WTC11 (cell line): Measurements from ENCODE around the gene ARHGEF12. TPM values are rescaled to one million over a fixed set of nuclear protein-coding genes. Genes with fewer than 3 reads are reported as not detected.

Experiments used
- ATAC-seq: fragments of 200-7000 bp; cut with Tn5 transposase; 2 replicates; pipeline ENCODE4 v1.10.0; 2021; ENCODE audit warnings: mild to moderate bottlenecking, moderate library complexity
- CTCF ChIA-PET: fragments of 300-600 bp; sonication (Branson Sonifier 250); formaldehyde crosslinking; loops from one replicate; lab custom pipeline; 2021; ENCODE audit warnings: antibody characterized with exemption; lab: Charles Lee
- POLR2A ChIA-PET: fragments of 350-600 bp; sonication (Branson Sonifier 250); formaldehyde crosslinking; loops from one replicate; lab custom pipeline; 2021; ENCODE audit warnings: antibody characterized with exemption; lab: Charles Lee
- DNase-seq: peaks from one replicate; pipeline ENCODE4 v3.0.0; 2021; ENCODE audit warnings: low spot score
- H3K27ac Mint-ChIP-seq: 2 replicates; pipeline ENCODE4 v1.8.0; 2021; ENCODE audit warnings: mixed read lengths
- H3K27me3 Mint-ChIP-seq: 2 replicates; pipeline ENCODE4 v1.8.0; 2021; ENCODE audit warnings: low read depth, mild to moderate bottlenecking, moderate library complexity, mixed read lengths
- H3K36me3 Mint-ChIP-seq: 2 replicates; pipeline ENCODE4 v1.8.0; 2021; ENCODE audit warnings: mixed read lengths
- H3K4me1 Mint-ChIP-seq: 2 replicates; pipeline ENCODE4 v1.8.0; 2022; ENCODE audit warnings: mixed read lengths
- H3K4me3 Mint-ChIP-seq: 2 replicates; pipeline ENCODE4 v1.8.0; 2021; ENCODE audit warnings: mild to moderate bottlenecking, moderate library complexity, mixed read lengths
- H3K9me3 Mint-ChIP-seq: 2 replicates; pipeline ENCODE4 v1.8.0; 2021; ENCODE audit warnings: mixed read lengths
- CBFB ChIP-seq: sonication (generic); formaldehyde crosslinking; IDR thresholded peaks from 2 replicates; pipeline ENCODE4 v1.8.1; 2022; ENCODE audit warnings: mild to moderate bottlenecking, low read depth, missing genetic modification reagents
- CREM ChIP-seq: sonication (generic); formaldehyde crosslinking; IDR thresholded peaks from 2 replicates; pipeline ENCODE4 v1.8.1; 2022; ENCODE audit warnings: mild to moderate bottlenecking, missing genetic modification reagents, moderate library complexity
- E2F5 ChIP-seq: sonication (generic); formaldehyde crosslinking; IDR thresholded peaks from 2 replicates; pipeline ENCODE4 v1.8.1; 2022; ENCODE audit warnings: mild to moderate bottlenecking, moderate library complexity, missing genetic modification reagents
- ERG ChIP-seq: fragments of 250-450 bp; sonication (Bioruptor Pico); IDR thresholded peaks from 2 replicates; pipeline ENCODE4 v1.8.0; 2021; ENCODE audit warnings: mild to moderate bottlenecking
- FOXP4 ChIP-seq: sonication (generic); formaldehyde crosslinking; IDR thresholded peaks from 2 replicates; pipeline ENCODE4 v1.8.0; 2022; ENCODE audit warnings: mild to moderate bottlenecking, missing genetic modification reagents
- GRHL2 ChIP-seq: fragments of 250-450 bp; sonication (Bioruptor Pico); IDR thresholded peaks from 2 replicates; pipeline ENCODE4 v1.8.0; 2022; ENCODE audit warnings: mild to moderate bottlenecking, moderate library complexity; ENCODE audit not compliant: insufficient replicate concordance, severe bottlenecking
- KAT7 ChIP-seq: sonication (generic); formaldehyde crosslinking; IDR thresholded peaks from 2 replicates; pipeline ENCODE4 v1.8.1; 2023; ENCODE audit warnings: missing genetic modification reagents, mild to moderate bottlenecking, borderline replicate concordance
- MXD4 ChIP-seq: fragments of 250-450 bp; sonication (Bioruptor Pico); IDR thresholded peaks from 2 replicates; pipeline ENCODE4 v1.8.0; 2021; ENCODE audit warnings: mild to moderate bottlenecking, moderate library complexity, borderline replicate concordance
- NFYB ChIP-seq: sonication (generic); formaldehyde crosslinking; conservative IDR thresholded peaks from 2 replicates; pipeline ENCODE4 v1.8.0; 2022; ENCODE audit warnings: low read depth, missing genetic modification reagents
- NR1H2 ChIP-seq: sonication (generic); formaldehyde crosslinking; IDR thresholded peaks from 2 replicates; pipeline ENCODE4 v1.9.0; 2021; ENCODE audit warnings: mild to moderate bottlenecking, moderate library complexity, missing genetic modification reagents
- NR2C2 ChIP-seq: sonication (generic); formaldehyde crosslinking; IDR thresholded peaks from 2 replicates; pipeline ENCODE4 v1.8.0; 2022; ENCODE audit warnings: mild to moderate bottlenecking, missing genetic modification reagents
- OVOL2 ChIP-seq: fragments of 250-450 bp; sonication (Bioruptor Pico); IDR thresholded peaks from 2 replicates; pipeline ENCODE4 v1.9.0; 2021; ENCODE audit warnings: mild to moderate bottlenecking, borderline replicate concordance
- RORB ChIP-seq: fragments of 250-450 bp; sonication (Bioruptor Pico); IDR thresholded peaks from 2 replicates; pipeline ENCODE4 v1.9.0; 2021; ENCODE audit warnings: mild to moderate bottlenecking
- SMAD3 ChIP-seq: sonication (generic); formaldehyde crosslinking; IDR thresholded peaks from 2 replicates; pipeline ENCODE4 v1.8.0; 2022; ENCODE audit warnings: missing genetic modification reagents, mild to moderate bottlenecking, borderline replicate concordance
- SOX15 ChIP-seq: fragments of 250-450 bp; sonication (Bioruptor Pico); IDR thresholded peaks from 2 replicates; pipeline ENCODE4 v1.9.0; 2021; ENCODE audit warnings: mild to moderate bottlenecking
- TCF7 ChIP-seq: sonication (generic); formaldehyde crosslinking; IDR thresholded peaks from 2 replicates; pipeline ENCODE4 v1.8.0; 2022; ENCODE audit warnings: mild to moderate bottlenecking, low read depth, missing genetic modification reagents, moderate library complexity
- TEAD4 ChIP-seq: sonication (generic); formaldehyde crosslinking; IDR thresholded peaks from 2 replicates; pipeline ENCODE4 v1.8.0; 2022; ENCODE audit warnings: mild to moderate bottlenecking, missing genetic modification reagents
- ZNF423 ChIP-seq: fragments of 250-450 bp; sonication (Bioruptor Pico); IDR thresholded peaks from 2 replicates; pipeline ENCODE4 v2.1.2; 2022; ENCODE audit warnings: mild to moderate bottlenecking, moderate library complexity
- ZNF425 ChIP-seq: fragments of 250-450 bp; sonication (Bioruptor Pico); conservative IDR thresholded peaks from 2 replicates; pipeline ENCODE4 v1.9.0; 2021; ENCODE audit warnings: mild to moderate bottlenecking
- total RNA-seq: library from RNA; stranded (reverse); gene quantifications from 3 replicates; pipeline ENCODE4 v1.2.3, GENCODE V29; 2021
- TF ChIP-seq, protein P1 (sequence below): sonication (generic); formaldehyde crosslinking; IDR thresholded peaks from 2 replicates; pipeline ENCODE4 v1.8.1; 2022; ENCODE audit warnings: mild to moderate bottlenecking, missing genetic modification reagents, moderate library complexity, borderline replicate concordance

The ARHGEF12 gene
- total RNA-seq, 1 experiment from 2014 or later = 35.8 TPM

DNA sequence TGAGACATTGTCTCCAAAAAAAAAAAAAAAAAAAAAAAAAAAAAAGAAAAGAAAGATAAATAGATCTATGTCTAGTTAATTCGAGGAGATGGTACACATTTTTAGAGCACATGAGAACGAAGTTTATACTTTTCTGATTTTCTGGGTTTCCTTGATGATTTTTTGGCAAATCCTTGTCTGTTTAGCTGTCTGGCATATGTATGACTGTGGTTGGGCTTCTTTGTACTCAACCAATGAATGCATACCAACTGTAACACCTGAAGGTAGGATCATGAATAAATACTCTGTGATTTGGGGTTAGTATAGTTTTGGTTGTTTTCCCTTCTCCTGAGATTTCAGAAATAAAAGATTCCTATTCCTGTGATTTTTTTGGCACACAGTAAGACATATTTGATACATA lies 63.1 kb downstream of the ARHGEF12 start:
- Mint-ChIP-seq H3K4me1 (peaks cover 52% of the 10 kb centered on the region), H3K27ac (peak overlapping the region; percentile 71; the same call in 1 of the 2 replicates), H3K4me3 (no peak overlapping the region), H3K36me3 (peaks cover 7% of the 10 kb centered on the region), H3K27me3 (no peaks in the 10 kb centered on the region), H3K9me3 (peaks cover 15% of the 10 kb centered on the region)
- POLR2A ChIA-PET = no interaction called here
- CTCF ChIA-PET = interaction anchor here (1.0 to 1.7 kb wide), 2 partner anchors 13 to 63 kb away, joined by 3 to 4 read pairs; partner anchors contain the start of gene ARHGEF12
- no peak for TF ChIP-seq NR1H2 (CRISPR knock-in tag)
- TF ChIP-seq SOX15 (CRISPR knock-in tag) = no peak
- no peak for TF ChIP-seq CREM (CRISPR knock-in tag)
- no peak for TF ChIP-seq GRHL2
- DNase-seq = no peak
- peak; percentile 47; the same call in 1 of the 2 replicates for ATAC-seq

- H3K4me3 Mint-ChIP-seq = no peak overlapping the region
- no peak for TF ChIP-seq MXD4
- no peak for TF ChIP-seq ZNF423 (CRISPR knock-in tag)
- no peak for TF ChIP-seq SMAD3 (CRISPR knock-in tag)
- TF ChIP-seq TCF7 = no peak
- TF ChIP-seq ERG (CRISPR knock-in tag) = no peak
- POLR2A ChIA-PET = no interaction called here
- H3K4me1 Mint-ChIP-seq = peaks cover 60% of the 10 kb centered on the region
- H3K36me3 Mint-ChIP-seq = peaks cover 2% of the 10 kb centered on the region; the same call in 1 of the 2 replicates
- ATAC-seq (no peak), DNase-seq (no peak)
- CTCF ChIA-PET = interaction anchor here (0.5 to 1.7 kb wide), 6 partner anchors 14 to 203 kb away, joined by 3 to 6 read pairs (median 4); partner anchors contain the start of gene ARHGEF12
- peaks cover 5% of the 10 kb centered on the region for H3K9me3 Mint-ChIP-seq
- peak overlapping the region; percentile 80; the same call in 1 of the 2 replicates for H3K27ac Mint-ChIP-seq
- no peaks in the 10 kb centered on the region for H3K27me3 Mint-ChIP-seq
These were observed 64.6 kb downstream of the ARHGEF12 start for GRCh38 chr11:120400564-120401364.

DNA sequence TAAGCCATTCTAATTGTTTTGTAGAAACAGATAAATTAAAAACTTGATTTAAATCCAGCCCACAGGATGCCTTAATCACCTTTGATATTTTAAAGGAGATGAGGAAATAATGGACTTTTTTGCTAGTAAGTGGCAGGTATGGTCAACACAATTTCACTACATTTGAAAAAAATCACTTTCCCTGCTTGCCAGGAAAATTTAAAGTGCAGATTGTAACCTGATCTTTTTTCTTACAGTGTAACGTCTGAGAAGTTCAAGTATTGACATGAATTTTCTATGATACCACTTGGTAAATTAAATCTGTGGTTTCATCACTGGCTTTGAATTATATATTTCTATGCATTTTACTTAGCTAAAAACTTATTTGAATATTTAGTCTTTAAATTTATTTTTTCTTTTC lies 65.3 kb downstream of the ARHGEF12 start:
- ATAC-seq (no peak), DNase-seq (no peak)
- Mint-ChIP-seq H3K9me3 (no peaks in the 10 kb centered on the region), H3K4me3 (no peak overlapping the region), H3K27me3 (no peaks in the 10 kb centered on the region), H3K36me3 (no peaks in the 10 kb centered on the region), H3K4me1 (peaks cover 60% of the 10 kb centered on the region), H3K27ac (no peak overlapping the region)
- POLR2A ChIA-PET = no interaction called here
- CTCF ChIA-PET = interaction anchor here (1.1 to 1.4 kb wide), 2 partner anchors 66 to 98 kb away, joined by 3 to 6 read pairs; partner anchors contain the start of gene ARHGEF12
- no peak for TF ChIP-seq NFYB (CRISPR knock-in tag)
- TF ChIP-seq FOXP4 (CRISPR knock-in tag) = no peak
- TF ChIP-seq CBFB (CRISPR knock-in tag) = no peak
- TF ChIP-seq ZNF425 (CRISPR knock-in tag) = no peak
- TF ChIP-seq, protein P1, sequence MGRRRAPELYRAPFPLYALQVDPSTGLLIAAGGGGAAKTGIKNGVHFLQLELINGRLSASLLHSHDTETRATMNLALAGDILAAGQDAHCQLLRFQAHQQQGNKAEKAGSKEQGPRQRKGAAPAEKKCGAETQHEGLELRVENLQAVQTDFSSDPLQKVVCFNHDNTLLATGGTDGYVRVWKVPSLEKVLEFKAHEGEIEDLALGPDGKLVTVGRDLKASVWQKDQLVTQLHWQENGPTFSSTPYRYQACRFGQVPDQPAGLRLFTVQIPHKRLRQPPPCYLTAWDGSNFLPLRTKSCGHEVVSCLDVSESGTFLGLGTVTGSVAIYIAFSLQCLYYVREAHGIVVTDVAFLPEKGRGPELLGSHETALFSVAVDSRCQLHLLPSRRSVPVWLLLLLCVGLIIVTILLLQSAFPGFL (CRISPR knock-in tag) = no peak
- no peak for TF ChIP-seq KAT7
- no peak for TF ChIP-seq TEAD4 (CRISPR knock-in tag)
- TF ChIP-seq NR2C2 = no peak
- TF ChIP-seq OVOL2 (CRISPR knock-in tag) = no peak
- TF ChIP-seq E2F5 (CRISPR knock-in tag) = no peak
- TF ChIP-seq RORB (CRISPR knock-in tag) = no peak
